Measurements from ENCODE around the gene FOCAD. TPM values are rescaled to one million over a fixed set of nuclear protein-coding genes. Genes with fewer than 3 reads are reported as not detected.
"Not testable (repeated sequence)": the region's sequence is repeated elsewhere in the genome, so short reads cannot be mapped to it uniquely, and the experiment has no call there.

The FOCAD gene
- polyA plus RNA-seq, 2 donors, result 4.6 to 6.1 TPM

- Histone ChIP-seq H3K4me1 (ENCODE audit: control insufficient read depth in 2 of 2, insufficient read depth in 2 of 2, low read length in 1 of 2) (no peaks in the 10 kb centered on the region), H3K27ac (ENCODE audit: low read depth in 2 of 2, low read length in 1 of 2) (no peak overlapping the region), H3K4me3 (ENCODE audit: low read depth in 1 of 2, low read length in 2 of 2) (no peak overlapping the region), H3K9me3 (ENCODE audit: control insufficient read depth in 2 of 2, insufficient read depth in 1 of 2, low read depth in 1 of 2, low read length in 1 of 2) (no peaks in the 10 kb centered on the region), H3K36me3 (ENCODE audit: control insufficient read depth in 2 of 2, insufficient read depth in 2 of 2, low read length in 1 of 2) (no peaks in the 10 kb centered on the region), H3K27me3 (ENCODE audit: control insufficient read depth in 1 of 2, insufficient read depth in 2 of 2, low read length in 2 of 2) (no peaks in the 10 kb centered on the region)
- WGBS, 2 donors, result 66 to 67% methylated on average over 4 of the region's 4 CpGs
Measured at GRCh38 chr9:20650750-20651299, 33.2 kb upstream of the FOCAD start.

- Histone ChIP-seq H3K36me3 (ENCODE audit: control insufficient read depth in 2 of 2, insufficient read depth in 2 of 2, low read length in 1 of 2) (no peaks in the 10 kb centered on the region), H3K27me3 (ENCODE audit: control insufficient read depth in 1 of 2, insufficient read depth in 2 of 2, low read length in 2 of 2) (no peaks in the 10 kb centered on the region), H3K4me1 (ENCODE audit: control insufficient read depth in 2 of 2, insufficient read depth in 2 of 2, low read length in 1 of 2) (no peaks in the 10 kb centered on the region), H3K9me3 (ENCODE audit: control insufficient read depth in 2 of 2, insufficient read depth in 1 of 2, low read depth in 1 of 2, low read length in 1 of 2) (no peaks in the 10 kb centered on the region), H3K27ac (ENCODE audit: low read depth in 2 of 2, low read length in 1 of 2) (no peak overlapping the region), H3K4me3 (ENCODE audit: low read depth in 1 of 2, low read length in 2 of 2) (no peak overlapping the region)
- 78 to 79% methylated on average over 4 of the region's 4 CpGs for WGBS, 2 donors
Measured at GRCh38 chr9:20651939-20652338, 32.1 kb upstream of the FOCAD start.

- WGBS, 2 donors, result 38 to 47% methylated on average over 21 to 25 of the region's 27 CpGs
- H3K27ac ChIP-seq (ENCODE audit: low read depth in 2 of 2, low read length in 1 of 2); H3K9me3 ChIP-seq (ENCODE audit: control insufficient read depth in 2 of 2, insufficient read depth in 1 of 2, low read depth in 1 of 2, low read length in 1 of 2); H3K4me1 ChIP-seq (ENCODE audit: control insufficient read depth in 2 of 2, insufficient read depth in 2 of 2, low read length in 1 of 2); H3K36me3 ChIP-seq (ENCODE audit: control insufficient read depth in 2 of 2, insufficient read depth in 2 of 2, low read length in 1 of 2); H3K27me3 ChIP-seq (ENCODE audit: control insufficient read depth in 1 of 2, insufficient read depth in 2 of 2, low read length in 2 of 2): not testable (repeated sequence)
- H3K4me3 ChIP-seq (ENCODE audit: low read depth in 1 of 2, low read length in 2 of 2), result peak overlapping the region; percentile 42 to 43
Measured at GRCh38 chr9:20658246-20658667, 25.8 kb upstream of the FOCAD start.

GRCh38 chr9:20658677-20659473, 25.2 kb upstream of the FOCAD start:
- Histone ChIP-seq H3K36me3 (ENCODE audit: control insufficient read depth in 2 of 2, insufficient read depth in 2 of 2, low read length in 1 of 2) (no peaks in the 10 kb centered on the region), H3K27ac (ENCODE audit: low read depth in 2 of 2, low read length in 1 of 2) (no peak overlapping the region), H3K27me3 (ENCODE audit: control insufficient read depth in 1 of 2, insufficient read depth in 2 of 2, low read length in 2 of 2) (no peaks in the 10 kb centered on the region), H3K4me1 (ENCODE audit: control insufficient read depth in 2 of 2, insufficient read depth in 2 of 2, low read length in 1 of 2) (no peaks in the 10 kb centered on the region), H3K4me3 (ENCODE audit: low read depth in 1 of 2, low read length in 2 of 2) (peak overlapping the region; percentile 42 to 43), H3K9me3 (ENCODE audit: control insufficient read depth in 2 of 2, insufficient read depth in 1 of 2, low read depth in 1 of 2, low read length in 1 of 2) (peaks cover 0 to 2% of the 10 kb centered on the region in 2 donors)
- 65 to 70% methylated on average over 13 of the region's 13 CpGs for WGBS, 2 donors

- H3K4me1 ChIP-seq (ENCODE audit: control insufficient read depth in 2 of 2, insufficient read depth in 2 of 2, low read length in 1 of 2), result no peaks in the 10 kb centered on the region
- H3K36me3 ChIP-seq (ENCODE audit: control insufficient read depth in 2 of 2, insufficient read depth in 2 of 2, low read length in 1 of 2), result no peaks in the 10 kb centered on the region
- H3K27ac ChIP-seq (ENCODE audit: low read depth in 2 of 2, low read length in 1 of 2), result no peak overlapping the region
- peaks cover 0 to 2% of the 10 kb centered on the region in 2 donors for H3K9me3 ChIP-seq (ENCODE audit: control insufficient read depth in 2 of 2, insufficient read depth in 1 of 2, low read depth in 1 of 2, low read length in 1 of 2)
- 78 to 79% methylated on average over 2 of the region's 2 CpGs for WGBS, 2 donors
- no peak overlapping the region for H3K4me3 ChIP-seq (ENCODE audit: low read depth in 1 of 2, low read length in 2 of 2)
- H3K27me3 ChIP-seq (ENCODE audit: control insufficient read depth in 1 of 2, insufficient read depth in 2 of 2, low read length in 2 of 2), result no peaks in the 10 kb centered on the region
Measured at GRCh38 chr9:20659474-20659967, 24.5 kb upstream of the FOCAD start.

- H3K9me3 ChIP-seq (ENCODE audit: control insufficient read depth in 2 of 2, insufficient read depth in 1 of 2, low read depth in 1 of 2, low read length in 1 of 2), result peaks cover 0 to 2% of the 10 kb centered on the region in 2 donors
- H3K27ac ChIP-seq (ENCODE audit: low read depth in 2 of 2, low read length in 1 of 2), result no peak overlapping the region
- H3K4me3 ChIP-seq (ENCODE audit: low read depth in 1 of 2, low read length in 2 of 2), result no peak overlapping the region
- 62 to 74% methylated on average over 3 of the region's 3 CpGs for WGBS, 2 donors
- H3K4me1 ChIP-seq (ENCODE audit: control insufficient read depth in 2 of 2, insufficient read depth in 2 of 2, low read length in 1 of 2), result no peaks in the 10 kb centered on the region
- no peaks in the 10 kb centered on the region for H3K36me3 ChIP-seq (ENCODE audit: control insufficient read depth in 2 of 2, insufficient read depth in 2 of 2, low read length in 1 of 2)
- no peaks in the 10 kb centered on the region for H3K27me3 ChIP-seq (ENCODE audit: control insufficient read depth in 1 of 2, insufficient read depth in 2 of 2, low read length in 2 of 2)
Measured at GRCh38 chr9:20662156-20662555, 21.9 kb upstream of the FOCAD start.

GRCh38 chr9:20663133-20663532, 20.9 kb upstream of the FOCAD start:
- no peaks in the 10 kb centered on the region for H3K4me1 ChIP-seq (ENCODE audit: control insufficient read depth in 2 of 2, insufficient read depth in 2 of 2, low read length in 1 of 2)
- WGBS, 2 donors, result 91 to 94% methylated on average over 2 of the region's 2 CpGs
- no peaks in the 10 kb centered on the region for H3K36me3 ChIP-seq (ENCODE audit: control insufficient read depth in 2 of 2, insufficient read depth in 2 of 2, low read length in 1 of 2)
- H3K9me3 ChIP-seq (ENCODE audit: control insufficient read depth in 2 of 2, insufficient read depth in 1 of 2, low read depth in 1 of 2, low read length in 1 of 2), result peaks cover 0 to 2% of the 10 kb centered on the region in 2 donors
- no peaks in the 10 kb centered on the region for H3K27me3 ChIP-seq (ENCODE audit: control insufficient read depth in 1 of 2, insufficient read depth in 2 of 2, low read length in 2 of 2)
- H3K27ac ChIP-seq (ENCODE audit: low read depth in 2 of 2, low read length in 1 of 2), result no peak overlapping the region
- H3K4me3 ChIP-seq (ENCODE audit: low read depth in 1 of 2, low read length in 2 of 2), result no peak overlapping the region

- 89 to 96% methylated on average over 3 of the region's 3 CpGs for WGBS, 2 donors
Measured at GRCh38 chr9:20664501-20664900, 19.6 kb upstream of the FOCAD start.

GRCh38 chr9:20670395-20670794, 13.7 kb upstream of the FOCAD start:
- no peaks in the 10 kb centered on the region for H3K36me3 ChIP-seq (ENCODE audit: control insufficient read depth in 2 of 2, insufficient read depth in 2 of 2, low read length in 1 of 2)
- H3K4me1 ChIP-seq (ENCODE audit: control insufficient read depth in 2 of 2, insufficient read depth in 2 of 2, low read length in 1 of 2), result no peaks in the 10 kb centered on the region
- no peaks in the 10 kb centered on the region for H3K9me3 ChIP-seq (ENCODE audit: control insufficient read depth in 2 of 2, insufficient read depth in 1 of 2, low read depth in 1 of 2, low read length in 1 of 2)
- 68 to 81% methylated on average over 6 of the region's 6 CpGs for WGBS, 2 donors
- H3K27me3 ChIP-seq (ENCODE audit: control insufficient read depth in 1 of 2, insufficient read depth in 2 of 2, low read length in 2 of 2), result no peaks in the 10 kb centered on the region
- no peak overlapping the region for H3K27ac ChIP-seq (ENCODE audit: low read depth in 2 of 2, low read length in 1 of 2)
- H3K4me3 ChIP-seq (ENCODE audit: low read depth in 1 of 2, low read length in 2 of 2), result no peak overlapping the region

More at GRCh38 chr9:20664501-20664900, 19.6 kb upstream of the FOCAD start:
- no peaks in the 10 kb centered on the region for H3K9me3 ChIP-seq (ENCODE audit: control insufficient read depth in 2 of 2, insufficient read depth in 1 of 2, low read depth in 1 of 2, low read length in 1 of 2)
- H3K4me1 ChIP-seq (ENCODE audit: control insufficient read depth in 2 of 2, insufficient read depth in 2 of 2, low read length in 1 of 2), result no peaks in the 10 kb centered on the region
- H3K27me3 ChIP-seq (ENCODE audit: control insufficient read depth in 1 of 2, insufficient read depth in 2 of 2, low read length in 2 of 2), result no peaks in the 10 kb centered on the region
- no peaks in the 10 kb centered on the region for H3K36me3 ChIP-seq (ENCODE audit: control insufficient read depth in 2 of 2, insufficient read depth in 2 of 2, low read length in 1 of 2)
- no peak overlapping the region for H3K4me3 ChIP-seq (ENCODE audit: low read depth in 1 of 2, low read length in 2 of 2)
- no peak overlapping the region for H3K27ac ChIP-seq (ENCODE audit: low read depth in 2 of 2, low read length in 1 of 2)

- 81 to 82% methylated on average over 4 of the region's 4 CpGs for WGBS, 2 donors
- Histone ChIP-seq H3K27me3 (ENCODE audit: control insufficient read depth in 1 of 2, insufficient read depth in 2 of 2, low read length in 2 of 2) (no peaks in the 10 kb centered on the region), H3K27ac (ENCODE audit: low read depth in 2 of 2, low read length in 1 of 2) (no peak overlapping the region), H3K9me3 (ENCODE audit: control insufficient read depth in 2 of 2, insufficient read depth in 1 of 2, low read depth in 1 of 2, low read length in 1 of 2) (no peaks in the 10 kb centered on the region), H3K36me3 (ENCODE audit: control insufficient read depth in 2 of 2, insufficient read depth in 2 of 2, low read length in 1 of 2) (no peaks in the 10 kb centered on the region), H3K4me3 (ENCODE audit: low read depth in 1 of 2, low read length in 2 of 2) (no peak overlapping the region), H3K4me1 (ENCODE audit: control insufficient read depth in 2 of 2, insufficient read depth in 2 of 2, low read length in 1 of 2) (no peaks in the 10 kb centered on the region)
Measured at GRCh38 chr9:20671635-20672034, 12.4 kb upstream of the FOCAD start.
